ENCODE data around the gene STAT2.
"Not testable (repeated sequence)": the region's sequence is repeated elsewhere in the genome, so short reads cannot be mapped to it uniquely, and the experiment has no call there.

Gene STAT2

GRCh38 chr12:56330936-56331490, 28.9 kb downstream of the STAT2 start:
- no peak for DNase-seq (ENCODE audit: low read depth)

- DNase-seq (ENCODE audit: low read depth) = no peak
Observed at GRCh38 chr12:56326533-56326932, 33.4 kb downstream of the STAT2 start.

GRCh38 chr12:56326126-56326525, 33.8 kb downstream of the STAT2 start:
- DNase-seq (ENCODE audit: low read depth) = no peak

GRCh38 chr12:56324206-56324605, 35.7 kb downstream of the STAT2 start:
- no peak for DNase-seq (ENCODE audit: low read depth)

- DNase-seq (ENCODE audit: low read depth) = not testable (repeated sequence)
Observed at GRCh38 chr12:56321610-56322009, 38.3 kb downstream of the STAT2 start.

GRCh38 chr12:56321027-56321426, 38.9 kb downstream of the STAT2 start:
- DNase-seq (ENCODE audit: low read depth) = no peak

- no peak for DNase-seq (ENCODE audit: low read depth)
Observed at GRCh38 chr12:56317675-56318074, 42.2 kb downstream of the STAT2 start.

GRCh38 chr12:56315622-56316473, 44.1 kb downstream of the STAT2 start, which contains the start of gene CNPY2:
CNPY2 (minus strand) TSS chr12:56315988; CDS start chr12:56315217, 771 bp downstream.
- DNase-seq (ENCODE audit: low read depth) = peak; percentile 89

GRCh38 chr12:56315249-56315621, 44.7 kb downstream of the STAT2 start:
- DNase-seq (ENCODE audit: low read depth) = no peak

- no peak for DNase-seq (ENCODE audit: low read depth)
Observed at GRCh38 chr12:56311003-56311402, 48.9 kb downstream of the STAT2 start.

- no peak for DNase-seq (ENCODE audit: low read depth)
Observed at GRCh38 chr12:56308714-56309113, 51.2 kb downstream of the STAT2 start.

- DNase-seq (ENCODE audit: low read depth) = no peak
Observed at GRCh38 chr12:56307221-56307965, 52.5 kb downstream of the STAT2 start.

- DNase-seq (ENCODE audit: low read depth) = no peak
Observed at GRCh38 chr12:56304872-56305590, 54.9 kb downstream of the STAT2 start.

GRCh38 chr12:56304276-56304675, 55.6 kb downstream of the STAT2 start:
- no peak for DNase-seq (ENCODE audit: low read depth)

GRCh38 chr12:56300644-56301464, 59.1 kb downstream of the STAT2 start:
- DNase-seq (ENCODE audit: low read depth) = no peak

GRCh38 chr12:56299853-56300643, 59.9 kb downstream of the STAT2 start, which contains the start of gene CS:
CS (minus strand) TSS chr12:56300330; CDS start chr12:56300201, 129 bp downstream.
- DNase-seq (ENCODE audit: low read depth) = peak; percentile 98

GRCh38 chr12:56299308-56299852, 60.5 kb downstream of the STAT2 start:
- peak; percentile 25 for DNase-seq (ENCODE audit: low read depth)

- DNase-seq (ENCODE audit: low read depth) = no peak
Observed at GRCh38 chr12:56298828-56299227, 61.1 kb downstream of the STAT2 start.

GRCh38 chr12:56297400-56297799, 62.5 kb downstream of the STAT2 start:
- DNase-seq (ENCODE audit: low read depth) = no peak

- DNase-seq (ENCODE audit: low read depth) = no peak
Observed at GRCh38 chr12:56296295-56296694, 63.6 kb downstream of the STAT2 start.

All from activated T-cell treated with anti-CD3 and anti-CD28 coated beads for 24 hours (primary cell).